Caco-2 (cell line): ENCODE data around the gene C1orf141. TPM values are rescaled to one million over a fixed set of nuclear protein-coding genes. Genes with fewer than 3 reads are reported as not detected.
"Not testable (repeated sequence)": the region's sequence is repeated elsewhere in the genome, so short reads cannot be mapped to it uniquely, and the experiment has no call there.

ENCODE experiments used
- BruUV-seq: library from RNA; stranded (reverse); fragments of 400-500 nt; replicated peaks from 2 replicates; lab custom pipeline; 2021; lab: Mats Ljungman, UMichigan
- CTCF ChIA-PET: fragments of 300-600 bp; sonication (Branson Sonifier 250); formaldehyde crosslinking; loops from one replicate; lab custom pipeline; 2022; ENCODE audit warnings: antibody characterized with exemption; lab: Charles Lee
- POLR2A ChIA-PET: fragments of 300-600 bp; sonication (Branson Sonifier 250); formaldehyde crosslinking; loops from one replicate; lab custom pipeline; 2022; ENCODE audit warnings: antibody characterized with exemption; lab: Charles Lee
- DNase-seq, 2 experiments: peaks; one replicate each; pipeline versions ENCODE4 v3.0.0 to v3.0.0-alpha.2; 2020 to 2022
- H3K27me3 ChIP-seq: replicated peaks from 2 replicates; pipeline ENCODE4 v1.6.0; 2011; ENCODE audit warnings: low read length; ENCODE audit not compliant: control insufficient read depth, insufficient read depth
- H3K36me3 ChIP-seq: 2 replicates; pipeline ENCODE4 v1.5.1; 2011; ENCODE audit warnings: low read length; ENCODE audit not compliant: control insufficient read depth, insufficient read depth
- H3K4me1 ChIP-seq: fragments of 250-450 bp; sonication (Bioruptor Pico); 2 replicates; pipeline ENCODE4 v1.5.1; 2020; ENCODE audit warnings: mild to moderate bottlenecking
- H3K4me3 ChIP-seq: 2 replicates; pipeline ENCODE4 v1.5.1; 2011; ENCODE audit warnings: low read depth, mild to moderate bottlenecking, control low read depth, low read length
- H3K9me3 ChIP-seq: fragments of 250-450 bp; sonication (Bioruptor Pico); 2 replicates; pipeline ENCODE4 v1.5.1; 2020; ENCODE audit warnings: mild to moderate bottlenecking, moderate library complexity
- H3K27ac Mint-ChIP-seq: one replicate; pipeline ENCODE4 v1.8.0; 2022; ENCODE audit warnings: mixed read lengths; ENCODE audit not compliant: unreplicated experiment
- H3K27me3 Mint-ChIP-seq: one replicate; pipeline ENCODE4 v1.8.0; 2022; ENCODE audit warnings: mixed read lengths; ENCODE audit not compliant: insufficient read depth, unreplicated experiment
- H3K36me3 Mint-ChIP-seq: one replicate; pipeline ENCODE4 v1.8.0; 2022; ENCODE audit warnings: mild to moderate bottlenecking, mixed read lengths; ENCODE audit not compliant: insufficient read depth, unreplicated experiment
- H3K4me1 Mint-ChIP-seq: one replicate; pipeline ENCODE4 v1.8.0; 2022; ENCODE audit warnings: low read depth, mixed read lengths; ENCODE audit not compliant: unreplicated experiment
- H3K4me3 Mint-ChIP-seq: one replicate; pipeline ENCODE4 v1.8.0; 2022; ENCODE audit warnings: mild to moderate bottlenecking, moderate library complexity, mixed read lengths; ENCODE audit not compliant: unreplicated experiment
- H3K9me3 Mint-ChIP-seq: one replicate; pipeline ENCODE4 v1.8.0; 2022; ENCODE audit warnings: mixed read lengths; ENCODE audit not compliant: unreplicated experiment
- CTCF ChIP-seq, 2 experiments: fragments of 200-600 bp in 1 of 2; IDR thresholded peaks; 1 replicate in 1 of 2; 2 replicates in 1 of 2; pipeline versions ENCODE4 v1.5.1 to v1.8.0; 2011 to 2022; ENCODE audit warnings: antibody characterized with exemption in 1 of 2, control low read depth in 1 of 2, inconsistent platforms in 1 of 2, low read depth in 1 of 2, low read length in 1 of 2, mild to moderate bottlenecking in 1 of 2, moderate library complexity in 1 of 2; ENCODE audit not compliant: insufficient read depth in 1 of 2, severe bottlenecking in 1 of 2, unreplicated experiment in 1 of 2
- intact Hi-C: fragments of 100-400 bp; cut with micrococcal nuclease; formaldehyde crosslinking; loops from one replicate; pipeline ENCODE4 v1.10.0; 2022; ENCODE audit not compliant: unreplicated experiment
- total RNA-seq: library from RNA; stranded (reverse); gene quantifications from 2 replicates; pipeline ENCODE4 v1.2.3, GENCODE V29; 2022

C1orf141 gene
- total RNA-seq, 1 experiment from 2014 or later: not detected

GRCh38 chr1:67143966-67144365 lies 9.2 kb upstream of the C1orf141 start:
- H3K36me3 ChIP-seq: no peaks in the 10 kb centered on the region
- intact Hi-C loops: no loop called here
- DNase-seq: no peak
- 0 out of 2 replicates have a peak, but pooled peaks cover 4% of the 10 kb centered on the region for H3K9me3 ChIP-seq
- Mint-ChIP-seq H3K27ac (no peak overlapping the region), H3K27me3 (no peaks in the 10 kb centered on the region), H3K4me3 (no peak overlapping the region), H3K9me3 (no peaks in the 10 kb centered on the region), H3K36me3 (peaks cover 4% of the 10 kb centered on the region), H3K4me1 (no peaks in the 10 kb centered on the region)
- H3K4me3 ChIP-seq: no peak overlapping the region
- no peak for TF ChIP-seq CTCF (IDR thresholded peaks at IDR 0.05; ENCODE audit: insufficient read depth in 1 of 2, low read depth in 1 of 2, low read length in 1 of 2, severe bottlenecking in 1 of 2, unreplicated experiment in 1 of 2)
- no peaks in the 10 kb centered on the region for H3K27me3 ChIP-seq
- H3K4me1 ChIP-seq: peaks cover 12% of the 10 kb centered on the region
- POLR2A ChIA-PET: no interaction called here
- no TSS peak for BruUV-seq
- CTCF ChIA-PET: no interaction called here

GRCh38 chr1:67142931-67143330 lies 8.2 kb upstream of the C1orf141 start:
- Mint-ChIP-seq H3K36me3 (peaks cover 2% of the 10 kb centered on the region), H3K27ac (no peak overlapping the region), H3K27me3 (no peaks in the 10 kb centered on the region), H3K4me1 (peaks cover 7% of the 10 kb centered on the region), H3K9me3 (peaks cover 9% of the 10 kb centered on the region), H3K4me3 (no peak overlapping the region)
- Histone ChIP-seq H3K4me3 (no peak overlapping the region), H3K27me3 (no peaks in the 10 kb centered on the region), H3K9me3 (0 out of 2 replicates have a peak, but pooled peaks cover 4% of the 10 kb centered on the region), H3K36me3 (no peaks in the 10 kb centered on the region), H3K4me1 (peaks cover 17% of the 10 kb centered on the region)
- intact Hi-C loops: no loop called here
- no TSS peak for BruUV-seq
- no peak for DNase-seq
- no peak for TF ChIP-seq CTCF (IDR thresholded peaks at IDR 0.05; ENCODE audit: insufficient read depth in 1 of 2, low read depth in 1 of 2, low read length in 1 of 2, severe bottlenecking in 1 of 2, unreplicated experiment in 1 of 2)
- POLR2A ChIA-PET: no interaction called here
- CTCF ChIA-PET: no interaction called here

GRCh38 chr1:67141832-67142231 lies 7.1 kb upstream of the C1orf141 start:
- intact Hi-C loops, POLR2A ChIA-PET, H3K27me3 ChIP-seq, DNase-seq, H3K27me3 Mint-ChIP-seq, H3K27ac Mint-ChIP-seq, H3K9me3 ChIP-seq, H3K36me3 ChIP-seq, H3K4me3 ChIP-seq, CTCF ChIA-PET, H3K36me3 Mint-ChIP-seq, BruUV-seq, H3K4me3 Mint-ChIP-seq: not testable (repeated sequence)
- Mint-ChIP-seq H3K9me3 (peaks cover 10% of the 10 kb centered on the region), H3K4me1 (peaks cover 12% of the 10 kb centered on the region)
- H3K4me1 ChIP-seq: peaks cover 28% of the 10 kb centered on the region

- DNase-seq: no peak
- H3K36me3 ChIP-seq: no peaks in the 10 kb centered on the region
- H3K4me3 ChIP-seq: no peak overlapping the region
- Mint-ChIP-seq H3K9me3 (peaks cover 10% of the 10 kb centered on the region), H3K4me1 (peaks cover 12% of the 10 kb centered on the region), H3K27me3 (no peaks in the 10 kb centered on the region), H3K27ac (no peak overlapping the region), H3K4me3 (no peak overlapping the region), H3K36me3 (no peaks in the 10 kb centered on the region)
- no peaks in the 10 kb centered on the region for H3K27me3 ChIP-seq
- H3K9me3 ChIP-seq: 0 out of 2 replicates have a peak, but pooled peaks cover 4% of the 10 kb centered on the region
- CTCF ChIA-PET: no interaction called here
- TF ChIP-seq CTCF (IDR thresholded peaks at IDR 0.05; ENCODE audit: insufficient read depth in 1 of 2, low read depth in 1 of 2, low read length in 1 of 2, severe bottlenecking in 1 of 2, unreplicated experiment in 1 of 2): no peak
- peaks cover 30% of the 10 kb centered on the region for H3K4me1 ChIP-seq
- intact Hi-C loops: no loop called here
- POLR2A ChIA-PET: no interaction called here
- no TSS peak for BruUV-seq
These were observed 5.7 kb upstream of the C1orf141 start for GRCh38 chr1:67140460-67140859.
